ENCODE measurements around the gene XXYLT1.

Gene XXYLT1

GRCh38 chr3:195151402-195151801, 119.6 kb downstream of the XXYLT1 start:
- DNase-seq (ENCODE audit: low read depth) = no peak

GRCh38 chr3:195150181-195151118, 120.5 kb downstream of the XXYLT1 start:
- peak; percentile 91 for DNase-seq (ENCODE audit: low read depth)

GRCh38 chr3:195149292-195150030, 121.5 kb downstream of the XXYLT1 start:
- no peak for DNase-seq (ENCODE audit: low read depth)

- DNase-seq (ENCODE audit: low read depth) = no peak
Measured at GRCh38 chr3:195148549-195148948, 122.4 kb downstream of the XXYLT1 start.

GRCh38 chr3:195147649-195148080, 123.3 kb downstream of the XXYLT1 start:
- DNase-seq (ENCODE audit: low read depth) = no peak

- no peak for DNase-seq (ENCODE audit: low read depth)
Measured at GRCh38 chr3:195146131-195146530, 124.8 kb downstream of the XXYLT1 start.

- DNase-seq (ENCODE audit: low read depth) = no peak
Measured at GRCh38 chr3:195145579-195145978, 125.4 kb downstream of the XXYLT1 start.

- DNase-seq (ENCODE audit: low read depth) = no peak
Measured at GRCh38 chr3:195143221-195143620, 127.7 kb downstream of the XXYLT1 start.

GRCh38 chr3:195142519-195142918, 128.4 kb downstream of the XXYLT1 start:
- no peak for DNase-seq (ENCODE audit: low read depth)

GRCh38 chr3:195140816-195141793, 129.9 kb downstream of the XXYLT1 start:
- DNase-seq (ENCODE audit: low read depth) = peak; percentile 83

- no peak for DNase-seq (ENCODE audit: low read depth)
Measured at GRCh38 chr3:195140410-195140809, 130.5 kb downstream of the XXYLT1 start.

- DNase-seq (ENCODE audit: low read depth) = no peak
Measured at GRCh38 chr3:195139876-195140240, 131.1 kb downstream of the XXYLT1 start.

- no peak for DNase-seq (ENCODE audit: low read depth)
Measured at GRCh38 chr3:195139091-195139875, 131.7 kb downstream of the XXYLT1 start.

- no peak for DNase-seq (ENCODE audit: low read depth)
Measured at GRCh38 chr3:195137638-195138588, 133.0 kb downstream of the XXYLT1 start.

GRCh38 chr3:195135917-195136316, 135.0 kb downstream of the XXYLT1 start:
- DNase-seq (ENCODE audit: low read depth) = no peak

- no peak for DNase-seq (ENCODE audit: low read depth)
Measured at GRCh38 chr3:195134431-195134830, 136.5 kb downstream of the XXYLT1 start.

- no peak for DNase-seq (ENCODE audit: low read depth)
Measured at GRCh38 chr3:195133462-195133861, 137.5 kb downstream of the XXYLT1 start.

GRCh38 chr3:195133013-195133412, 137.9 kb downstream of the XXYLT1 start:
- DNase-seq (ENCODE audit: low read depth) = no peak

- DNase-seq (ENCODE audit: low read depth) = no peak
Measured at GRCh38 chr3:195131176-195131575, 139.8 kb downstream of the XXYLT1 start.
